Prostate gland (tissue), 2 donors: Measurements from ENCODE around the gene ZCCHC13. TPM values are rescaled to one million over a fixed set of nuclear protein-coding genes. Genes with fewer than 3 reads are reported as not detected.
"Not testable (repeated sequence)": the region's sequence is repeated elsewhere in the genome, so short reads cannot be mapped to it uniquely, and the experiment has no call there.

Experiments used
- DNase-seq: peaks from one replicate; pipeline ENCODE4 v3.0.0-alpha.2; 2019; ENCODE audit warnings: low spot score
- H3K27ac ChIP-seq, 2 donors: fragments of 200-600 bp; sonication (generic); 2 replicates each; pipeline ENCODE4 v1.5.1; 2017 to 2019
- H3K27me3 ChIP-seq: fragments of 200-600 bp; sonication (generic); replicated peaks from 2 replicates; pipeline ENCODE4 v1.5.1; 2019; ENCODE audit not compliant: insufficient read depth
- H3K36me3 ChIP-seq, 2 donors: fragments of 200-600 bp; sonication (generic); 1 replicate in 1 of 2; 2 replicates in 1 of 2; pipeline versions ENCODE4 v1.5.1 to v1.8.1; 2017 to 2019
- H3K4me1 ChIP-seq: fragments of 200-600 bp; sonication (generic); replicated peaks from 2 replicates; pipeline ENCODE4 v1.5.1; 2019
- H3K4me3 ChIP-seq, 2 donors: fragments of 200-600 bp; sonication (generic); 2 replicates each; pipeline ENCODE4 v1.5.1; 2017 to 2019
- H3K9me3 ChIP-seq: fragments of 200-600 bp; sonication (generic); 2 replicates; pipeline ENCODE4 v1.5.1; 2017
- CTCF ChIP-seq, 4 experiments: fragments of 200-600 bp in 2 of 4; fragments of 450-650 bp in 2 of 4; sonication (generic) in 2 of 4; IDR thresholded peaks; 1 replicate in 3 of 4; 2 replicates in 1 of 4; pipeline ENCODE4 v1.5.1; 2016 to 2019; ENCODE audit warnings: antibody characterized with exemption in 4 of 4, mild to moderate bottlenecking in 2 of 4, moderate library complexity in 2 of 4
- POLR2A ChIP-seq: fragments of 450-650 bp; IDR thresholded peaks from one replicate; pipeline ENCODE4 v1.6.1; 2016; ENCODE audit warnings: antibody characterized with exemption, mild to moderate bottlenecking
- POLR2AphosphoS5 ChIP-seq: sonication (generic); formaldehyde crosslinking; IDR thresholded peaks from one replicate; pipeline ENCODE4 v1.6.1; 2017; ENCODE audit warnings: antibody characterized with exemption
- WGBS: methylation state at CpG from one replicate; pipeline ENCODE4 v1.1.5; 2018; 5-methylcytosine and 5-hydroxymethylcytosine counted together
- intact Hi-C: fragments of 100-400 bp; cut with DNase I; formaldehyde crosslinking; loops from one replicate; pipeline ENCODE4 v1.14.2; 2022
- total RNA-seq, 2 donors: library from RNA; depleted of rRNA; stranded (reverse); fragments of >200 nt; gene quantifications; one replicate each; pipeline ENCODE4 v1.1.0, GENCODE V29; 2016

Gene ZCCHC13
- total RNA-seq: 1 to 10 TPM in 1 of 2 donors, not detected in 1; 3.7 TPM

GRCh38 chrX:74304016-74304415 lies at the start of gene ZCCHC13:
ZCCHC13 (plus strand) TSS chrX:74304180; CDS start chrX:74304267, 87 bp downstream.
- intact Hi-C loops: no loop called here
- WGBS: 87% methylated on average over 8 of the region's 20 CpGs
- no peak for DNase-seq

GRCh38 chrX:74258111-74258510 lies 45.9 kb upstream of the ZCCHC13 start:
- H3K9me3 ChIP-seq, H3K36me3 ChIP-seq, H3K27me3 ChIP-seq, H3K4me3 ChIP-seq, intact Hi-C loops, H3K27ac ChIP-seq, DNase-seq, H3K4me1 ChIP-seq: not testable (repeated sequence)
- 53% methylated on average over 1 of the region's 1 CpG for WGBS

More at GRCh38 chrX:74304016-74304415, at the start of gene ZCCHC13:
- Histone ChIP-seq H3K4me3 (no peak within 1 kb of the TSS), H3K9me3 (no peaks in the 10 kb centered on the region), H3K27me3 (no peaks in the 10 kb centered on the region), H3K27ac (no peak within 1 kb of the TSS), H3K36me3 (no peaks in the 10 kb centered on the region), H3K4me1 (no peaks in the 10 kb centered on the region)
- TF ChIP-seq POLR2A (no peak), POLR2AphosphoS5 (no peak), CTCF (IDR thresholded peaks at IDR 0.05) (no peak)

GRCh38 chrX:74259885-74260491 lies 44.0 kb upstream of the ZCCHC13 start:
- Histone ChIP-seq H3K4me1 (no peaks in the 10 kb centered on the region), H3K4me3 (no peak overlapping the region), H3K27ac (no peak overlapping the region), H3K27me3 (no peaks in the 10 kb centered on the region), H3K36me3 (no peaks in the 10 kb centered on the region), H3K9me3 (no peaks in the 10 kb centered on the region)
- 92% methylated on average over 4 of the region's 4 CpGs for WGBS
- intact Hi-C loops: no loop called here
- no peak for TF ChIP-seq POLR2AphosphoS5
- no peak for TF ChIP-seq POLR2A
- TF ChIP-seq CTCF (IDR thresholded peaks at IDR 0.05): no peak
- no peak for DNase-seq

DNA sequence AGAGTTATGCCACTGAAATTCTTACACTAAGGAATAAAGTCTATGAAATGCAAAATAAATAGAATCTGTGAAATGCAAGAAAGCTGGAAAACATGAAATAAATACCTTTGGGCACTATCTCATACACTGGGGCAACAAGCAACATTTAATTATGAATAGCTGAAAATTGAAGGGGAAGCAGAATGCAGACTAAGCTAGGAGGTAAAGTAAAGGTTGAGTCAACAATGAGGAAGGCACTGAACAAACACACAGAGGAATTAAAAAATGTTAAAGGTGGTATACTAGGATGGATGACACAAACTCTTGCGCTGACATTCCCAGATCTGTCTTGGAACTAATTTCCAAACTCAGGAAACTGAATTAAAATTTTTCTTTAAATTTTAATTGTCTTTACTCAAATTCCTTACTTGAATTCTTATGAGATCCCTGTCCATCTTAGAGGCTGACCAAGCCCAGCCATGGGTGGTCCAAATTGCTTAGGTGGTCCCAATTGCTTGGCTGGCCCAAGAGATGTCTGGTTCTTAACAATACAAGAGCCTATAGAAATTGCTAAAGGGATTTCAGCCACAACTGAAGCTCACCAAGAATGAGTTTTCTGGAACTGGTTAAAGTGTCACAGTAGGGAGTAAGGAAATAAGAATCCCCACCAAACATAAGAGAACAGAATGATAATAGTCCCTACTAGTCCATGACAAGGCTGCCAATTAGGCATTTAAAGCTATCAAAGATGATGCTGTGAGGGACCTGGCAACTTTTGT lies 41.3 kb upstream of the ZCCHC13 start:
- DNase-seq: no peak
- Histone ChIP-seq H3K27ac (no peak overlapping the region), H3K4me1 (no peaks in the 10 kb centered on the region), H3K27me3 (no peaks in the 10 kb centered on the region), H3K36me3 (no peaks in the 10 kb centered on the region), H3K4me3 (no peak overlapping the region), H3K9me3 (no peaks in the 10 kb centered on the region)
- 84% methylated on average over 1 of the region's 1 CpG for WGBS
- intact Hi-C loops: no loop called here
- TF ChIP-seq POLR2AphosphoS5: no peak
- TF ChIP-seq CTCF (IDR thresholded peaks at IDR 0.05): no peak
- no peak for TF ChIP-seq POLR2A

GRCh38 chrX:74270393-74270792 lies 33.6 kb upstream of the ZCCHC13 start:
- Histone ChIP-seq H3K4me1 (no peaks in the 10 kb centered on the region), H3K27ac (no peak overlapping the region), H3K4me3 (no peak overlapping the region), H3K36me3 (no peaks in the 10 kb centered on the region), H3K27me3 (no peaks in the 10 kb centered on the region), H3K9me3 (no peaks in the 10 kb centered on the region)
- TF ChIP-seq POLR2AphosphoS5 (no peak), CTCF (IDR thresholded peaks at IDR 0.05) (no peak), POLR2A (no peak)
- DNase-seq: no peak
- intact Hi-C loops: no loop called here
- 92% methylated on average over 3 of the region's 3 CpGs for WGBS
